Neural progenitor cell (in vitro differentiated cells): Measurements from ENCODE around the gene CLPTM1.

Experiments
- CTCF ChIP-seq: fragments of 200-600 bp; sonication (generic); IDR thresholded peaks from 2 replicates; pipeline ENCODE4 v1.5.1; 2017; ENCODE audit warnings: antibody characterized with exemption, mild to moderate bottlenecking
- EZH2phosphoT487 ChIP-seq: fragments of 200-600 bp; sonication (generic); IDR thresholded peaks from 2 replicates; pipeline ENCODE4 v1.6.1; 2017; ENCODE audit warnings: antibody characterized with exemption

- no peak for TF ChIP-seq CTCF
- TF ChIP-seq EZH2phosphoT487 = no peak
These were observed 56.8 kb downstream of the CLPTM1 start for GRCh38 chr19:45011959-45012358.
